Measurements from ENCODE around the gene CPED1. TPM values are rescaled to one million over a fixed set of nuclear protein-coding genes. Genes with fewer than 3 reads are reported as not detected.
"Not testable (repeated sequence)": the region's sequence is repeated elsewhere in the genome, so short reads cannot be mapped to it uniquely, and the experiment has no call there.

The CPED1 gene
- total RNA-seq, 1 experiment from 2014 or later: 0.44 TPM

DNA sequence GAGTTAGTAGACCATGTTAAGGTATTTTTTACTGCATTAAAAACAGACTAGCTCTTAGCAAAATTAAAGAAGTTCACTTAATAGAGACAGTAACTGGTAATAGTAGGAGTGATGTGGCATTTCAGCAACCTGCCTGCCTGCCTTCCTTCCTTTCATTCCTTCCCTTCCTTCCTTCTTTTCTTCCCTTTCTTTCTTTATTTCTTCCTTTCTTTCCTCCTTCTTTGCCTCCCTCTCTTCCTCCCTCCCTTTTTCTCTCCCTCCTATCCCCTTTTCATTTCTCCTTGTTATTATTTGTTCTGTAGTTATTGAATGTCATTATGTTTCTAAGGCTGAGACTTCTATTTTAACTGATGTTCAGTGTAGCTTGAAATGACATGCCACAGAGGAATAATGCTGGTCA, 193.8 kb downstream of the CPED1 start (continued):
- TF ChIP-seq ZNF396 (CRISPR knock-in tag; IDR thresholded peaks at IDR 0.05; ENCODE audit: borderline replicate concordance) (no peak), ZNF512 (CRISPR knock-in tag; IDR thresholded peaks at IDR 0.05; ENCODE audit: borderline replicate concordance) (no peak)

GRCh38 chr7:121182902-121183301, 194.4 kb downstream of the CPED1 start:
- no peak for ATAC-seq
- TF ChIP-seq CREB1 (CRISPR knock-in tag; IDR thresholded peaks at IDR 0.05): no peak
- no peak for TF ChIP-seq JUN (CRISPR knock-in tag; IDR thresholded peaks at IDR 0.05)
- TF ChIP-seq OVOL2 (CRISPR knock-in tag; IDR thresholded peaks at IDR 0.05; ENCODE audit: borderline replicate concordance): no peak
- no peak for TF ChIP-seq MAX (CRISPR knock-in tag; IDR thresholded peaks at IDR 0.05)
- no peak for TF ChIP-seq RELA (CRISPR knock-in tag; IDR thresholded peaks at IDR 0.05; ENCODE audit: borderline replicate concordance)
- TF ChIP-seq NFATC4 (CRISPR knock-in tag; IDR thresholded peaks at IDR 0.05): no peak
- TF ChIP-seq, protein P1, sequence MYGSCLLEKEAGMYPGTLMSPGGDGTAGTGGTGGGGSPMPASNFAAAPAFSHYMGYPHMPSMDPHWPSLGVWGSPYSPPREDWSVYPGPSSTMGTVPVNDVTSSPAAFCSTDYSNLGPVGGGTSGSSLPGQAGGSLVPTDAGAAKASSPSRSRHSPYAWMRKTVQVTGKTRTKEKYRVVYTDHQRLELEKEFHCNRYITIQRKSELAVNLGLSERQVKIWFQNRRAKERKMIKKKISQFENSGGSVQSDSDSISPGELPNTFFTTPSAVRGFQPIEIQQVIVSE (CRISPR knock-in tag; IDR thresholded peaks at IDR 0.05; ENCODE audit: borderline replicate concordance): no peak
- no peak for TF ChIP-seq ATF3 (CRISPR knock-in tag; conservative IDR thresholded peaks at IDR 0.05)
- no peak for TF ChIP-seq IRF1 (CRISPR knock-in tag; IDR thresholded peaks at IDR 0.05)
- no peak for TF ChIP-seq USF1 (CRISPR knock-in tag; IDR thresholded peaks at IDR 0.05)
- TF ChIP-seq GABPB1 (CRISPR knock-in tag; IDR thresholded peaks at IDR 0.05): no peak
- no peaks in the 10 kb centered on the region for H3K27me3 Mint-ChIP-seq (ENCODE audit: low read depth)
- H3K9me3 Mint-ChIP-seq: no peaks in the 10 kb centered on the region
- DNase-seq (ENCODE audit: low spot score): no peak
- H3K4me3 Mint-ChIP-seq: no peak overlapping the region
- H3K27ac Mint-ChIP-seq: no peak overlapping the region
- H3K4me1 Mint-ChIP-seq: no peaks in the 10 kb centered on the region
- CTCF ChIA-PET: no interaction called here
- no peaks in the 10 kb centered on the region for H3K36me3 Mint-ChIP-seq
- POLR2A ChIA-PET: no interaction called here

DNA sequence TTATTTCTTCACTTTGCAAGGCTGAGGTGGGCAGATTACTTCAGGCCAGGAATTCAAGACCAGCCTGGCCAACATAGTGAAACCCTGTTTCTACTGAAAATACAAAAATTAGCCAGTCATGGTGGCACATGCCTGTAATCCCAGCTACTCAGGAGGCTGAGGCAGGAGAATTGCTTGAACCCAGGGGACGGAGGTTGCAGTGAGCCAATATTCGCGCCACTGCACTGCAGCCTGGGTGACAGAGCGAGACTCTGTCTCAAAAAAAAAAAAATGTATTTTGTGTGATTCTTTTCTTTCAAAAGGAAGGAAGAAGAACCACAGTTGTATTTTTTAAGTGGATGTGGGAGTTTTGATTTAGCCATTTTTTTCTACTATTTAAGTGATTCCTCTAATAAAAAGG, 195.4 kb downstream of the CPED1 start:
- POLR2A ChIA-PET; H3K4me1 Mint-ChIP-seq; DNase-seq (ENCODE audit: low spot score); CTCF ChIA-PET; H3K36me3 Mint-ChIP-seq; H3K4me3 Mint-ChIP-seq; ATAC-seq; H3K9me3 Mint-ChIP-seq; H3K27me3 Mint-ChIP-seq (ENCODE audit: low read depth); H3K27ac Mint-ChIP-seq: not testable (repeated sequence)

DNA sequence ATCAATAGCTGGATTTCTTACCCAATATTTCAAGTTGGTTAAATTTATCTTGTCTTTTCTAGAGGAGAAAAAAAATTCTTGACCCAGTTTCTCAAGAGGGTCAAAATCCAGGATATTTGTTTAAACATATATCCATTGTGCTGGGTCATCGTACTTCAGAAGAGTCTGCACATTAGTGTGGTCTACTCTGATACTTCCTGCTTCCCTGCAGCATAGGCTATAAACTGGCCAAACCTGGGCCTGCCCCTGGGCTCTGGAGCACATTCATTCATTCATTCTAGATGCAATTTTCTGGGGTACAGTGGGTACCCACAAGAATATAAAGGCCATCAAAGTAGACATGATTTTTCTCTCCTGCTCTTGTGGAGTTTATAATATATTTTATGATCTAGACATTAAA, 198.2 kb downstream of the CPED1 start:
- ChIA-PET CTCF (no interaction called here), POLR2A (no interaction called here)
- no peak overlapping the region for H3K4me3 Mint-ChIP-seq
- DNase-seq (ENCODE audit: low spot score): no peak
- no peaks in the 10 kb centered on the region for H3K4me1 Mint-ChIP-seq
- no peak for ATAC-seq
- H3K36me3 Mint-ChIP-seq: no peaks in the 10 kb centered on the region
- H3K9me3 Mint-ChIP-seq: peaks cover 4% of the 10 kb centered on the region
- H3K27me3 Mint-ChIP-seq (ENCODE audit: low read depth): no peaks in the 10 kb centered on the region; the same call in 1 of the 2 replicates
- H3K27ac Mint-ChIP-seq: no peak overlapping the region
- no peak for TF ChIP-seq MXD4 (CRISPR knock-in tag; IDR thresholded peaks at IDR 0.05; ENCODE audit: borderline replicate concordance)
- TF ChIP-seq SMAD3 (CRISPR knock-in tag; IDR thresholded peaks at IDR 0.05; ENCODE audit: borderline replicate concordance): no peak
- no peak for TF ChIP-seq E2F1 (CRISPR knock-in tag; IDR thresholded peaks at IDR 0.05)
- TF ChIP-seq RORB (CRISPR knock-in tag; IDR thresholded peaks at IDR 0.05): no peak
- TF ChIP-seq, protein P2, sequence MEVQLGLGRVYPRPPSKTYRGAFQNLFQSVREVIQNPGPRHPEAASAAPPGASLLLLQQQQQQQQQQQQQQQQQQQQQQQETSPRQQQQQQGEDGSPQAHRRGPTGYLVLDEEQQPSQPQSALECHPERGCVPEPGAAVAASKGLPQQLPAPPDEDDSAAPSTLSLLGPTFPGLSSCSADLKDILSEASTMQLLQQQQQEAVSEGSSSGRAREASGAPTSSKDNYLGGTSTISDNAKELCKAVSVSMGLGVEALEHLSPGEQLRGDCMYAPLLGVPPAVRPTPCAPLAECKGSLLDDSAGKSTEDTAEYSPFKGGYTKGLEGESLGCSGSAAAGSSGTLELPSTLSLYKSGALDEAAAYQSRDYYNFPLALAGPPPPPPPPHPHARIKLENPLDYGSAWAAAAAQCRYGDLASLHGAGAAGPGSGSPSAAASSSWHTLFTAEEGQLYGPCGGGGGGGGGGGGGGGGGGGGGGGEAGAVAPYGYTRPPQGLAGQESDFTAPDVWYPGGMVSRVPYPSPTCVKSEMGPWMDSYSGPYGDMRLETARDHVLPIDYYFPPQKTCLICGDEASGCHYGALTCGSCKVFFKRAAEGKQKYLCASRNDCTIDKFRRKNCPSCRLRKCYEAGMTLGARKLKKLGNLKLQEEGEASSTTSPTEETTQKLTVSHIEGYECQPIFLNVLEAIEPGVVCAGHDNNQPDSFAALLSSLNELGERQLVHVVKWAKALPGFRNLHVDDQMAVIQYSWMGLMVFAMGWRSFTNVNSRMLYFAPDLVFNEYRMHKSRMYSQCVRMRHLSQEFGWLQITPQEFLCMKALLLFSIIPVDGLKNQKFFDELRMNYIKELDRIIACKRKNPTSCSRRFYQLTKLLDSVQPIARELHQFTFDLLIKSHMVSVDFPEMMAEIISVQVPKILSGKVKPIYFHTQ (CRISPR knock-in tag; IDR thresholded peaks at IDR 0.05): no peak
- no peak for TF ChIP-seq ERG (CRISPR knock-in tag; IDR thresholded peaks at IDR 0.05)

All from WTC11 (cell line).